Measurements from ENCODE around the gene CHRM2.

Gene CHRM2

GRCh38 chr7:136950331-136950730 lies 81.9 kb downstream of the CHRM2 start:
- Histone ChIP-seq H3K9me3 (ENCODE audit: control extremely low read depth in 1 of 5, control insufficient read depth in 4 of 5, insufficient read depth in 2 of 5, low read depth in 1 of 5, low read length in 4 of 5) (no peaks in the 10 kb centered on the region), H3K36me3 (ENCODE audit: control insufficient read depth in 4 of 4, insufficient read depth in 4 of 4, low read length in 3 of 4) (no peaks in the 10 kb centered on the region), H3K27ac (ENCODE audit: insufficient read depth in 1 of 2, low read depth in 1 of 2, low read length in 2 of 2, poor library complexity in 1 of 2, severe bottlenecking in 2 of 2) (no peak overlapping the region), H3K4me3 (ENCODE audit: control insufficient read depth in 1 of 7, extremely low read depth in 1 of 7, insufficient read depth in 4 of 7, low read depth in 2 of 7, low read length in 6 of 7) (no peak overlapping the region), H3K4me1 (ENCODE audit: control extremely low read depth in 1 of 4, control insufficient read depth in 4 of 4, insufficient read depth in 4 of 4, low read length in 3 of 4) (no peaks in the 10 kb centered on the region), H3K27me3 (replicated peaks in 2 of 5; ENCODE audit: control insufficient read depth in 4 of 5, insufficient read depth in 5 of 5, low read length in 4 of 5) (no peaks in the 10 kb centered on the region)
- POLR2A ChIA-PET = no interaction called here
- no CpG with 5 or more reads among the region's 3 CpGs for WGBS (ENCODE audit: insufficient coverage)
- no peak for DNase-seq
- CTCF ChIA-PET = interaction anchor here (0.9 kb wide), 1 partner anchor 9 kb away, joined by 3 read pairs; no protein-coding TSS in a partner anchor

- H3K4me3 ChIP-seq (ENCODE audit: control insufficient read depth in 1 of 7, extremely low read depth in 1 of 7, insufficient read depth in 4 of 7, low read depth in 2 of 7, low read length in 6 of 7) = no peak overlapping the region
- H3K4me1 ChIP-seq (ENCODE audit: control extremely low read depth in 1 of 4, control insufficient read depth in 4 of 4, insufficient read depth in 4 of 4, low read length in 3 of 4) = peaks cover 0 to 4% (median 0%) of the 10 kb centered on the region in 4 experiments
- H3K9me3 ChIP-seq (ENCODE audit: control extremely low read depth in 1 of 5, control insufficient read depth in 4 of 5, insufficient read depth in 2 of 5, low read depth in 1 of 5, low read length in 4 of 5) = no peaks in the 10 kb centered on the region
- no peak for DNase-seq
- WGBS (ENCODE audit: insufficient coverage) = 100% methylated on average over 1 of the region's 3 CpGs
- H3K36me3 ChIP-seq (ENCODE audit: control insufficient read depth in 4 of 4, insufficient read depth in 4 of 4, low read length in 3 of 4) = no peaks in the 10 kb centered on the region
- no peak overlapping the region for H3K27ac ChIP-seq (ENCODE audit: insufficient read depth in 1 of 2, low read depth in 1 of 2, low read length in 2 of 2, poor library complexity in 1 of 2, severe bottlenecking in 2 of 2)
- no peaks in the 10 kb centered on the region for H3K27me3 ChIP-seq (replicated peaks in 2 of 5; ENCODE audit: control insufficient read depth in 4 of 5, insufficient read depth in 5 of 5, low read length in 4 of 5)
- ChIA-PET POLR2A (no interaction called here), CTCF (no interaction called here)
These were observed 84.9 kb downstream of the CHRM2 start for GRCh38 chr7:136953386-136953785.

DNA sequence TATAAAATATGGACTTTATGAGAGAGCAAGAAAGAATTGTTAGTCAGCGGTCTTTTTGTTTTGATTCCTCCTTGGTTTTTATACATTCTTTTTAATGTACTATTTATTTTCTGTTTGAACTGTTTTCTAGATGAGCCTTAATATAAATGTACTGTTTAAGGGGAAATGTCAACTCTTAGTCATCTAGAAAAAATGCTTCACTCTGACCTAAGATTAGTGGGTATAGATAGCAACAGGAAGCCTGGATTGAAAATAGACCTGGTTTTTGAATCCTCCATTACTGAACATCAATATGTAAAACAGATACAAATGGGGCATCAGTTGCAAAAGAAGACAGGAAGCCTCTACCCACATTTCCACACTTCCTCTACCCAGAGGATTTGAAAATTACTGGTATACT lies 87.8 kb downstream of the CHRM2 start:
- no peaks in the 10 kb centered on the region for H3K27me3 ChIP-seq (replicated peaks in 2 of 5; ENCODE audit: control insufficient read depth in 4 of 5, insufficient read depth in 5 of 5, low read length in 4 of 5)
- H3K36me3 ChIP-seq (ENCODE audit: control insufficient read depth in 4 of 4, insufficient read depth in 4 of 4, low read length in 3 of 4) = no peaks in the 10 kb centered on the region
- no peaks in the 10 kb centered on the region for H3K9me3 ChIP-seq (ENCODE audit: control extremely low read depth in 1 of 5, control insufficient read depth in 4 of 5, insufficient read depth in 2 of 5, low read depth in 1 of 5, low read length in 4 of 5)
- CTCF ChIA-PET = no interaction called here
- DNase-seq = peak in 1 of 3 donors; percentile 10
- POLR2A ChIA-PET = no interaction called here
- no peak overlapping the region for H3K27ac ChIP-seq (ENCODE audit: insufficient read depth in 1 of 2, low read depth in 1 of 2, low read length in 2 of 2, poor library complexity in 1 of 2, severe bottlenecking in 2 of 2)
- no CpG with 5 or more reads among the region's 1 CpG for WGBS (ENCODE audit: insufficient coverage)
- H3K4me1 ChIP-seq (ENCODE audit: control extremely low read depth in 1 of 4, control insufficient read depth in 4 of 4, insufficient read depth in 4 of 4, low read length in 3 of 4) = peaks cover 0 to 4% (median 0%) of the 10 kb centered on the region in 4 experiments
- no peak overlapping the region for H3K4me3 ChIP-seq (ENCODE audit: control insufficient read depth in 1 of 7, extremely low read depth in 1 of 7, insufficient read depth in 4 of 7, low read depth in 2 of 7, low read length in 6 of 7)

- Histone ChIP-seq H3K9me3 (ENCODE audit: control extremely low read depth in 1 of 5, control insufficient read depth in 4 of 5, insufficient read depth in 2 of 5, low read depth in 1 of 5, low read length in 4 of 5) (no peaks in the 10 kb centered on the region), H3K4me1 (ENCODE audit: control extremely low read depth in 1 of 4, control insufficient read depth in 4 of 4, insufficient read depth in 4 of 4, low read length in 3 of 4) (peaks cover 0 to 4% (median 0%) of the 10 kb centered on the region in 4 experiments), H3K4me3 (ENCODE audit: control insufficient read depth in 1 of 7, extremely low read depth in 1 of 7, insufficient read depth in 4 of 7, low read depth in 2 of 7, low read length in 6 of 7) (no peak overlapping the region), H3K27me3 (replicated peaks in 2 of 5; ENCODE audit: control insufficient read depth in 4 of 5, insufficient read depth in 5 of 5, low read length in 4 of 5) (no peaks in the 10 kb centered on the region), H3K27ac (ENCODE audit: insufficient read depth in 1 of 2, low read depth in 1 of 2, low read length in 2 of 2, poor library complexity in 1 of 2, severe bottlenecking in 2 of 2) (no peak overlapping the region), H3K36me3 (ENCODE audit: control insufficient read depth in 4 of 4, insufficient read depth in 4 of 4, low read length in 3 of 4) (no peaks in the 10 kb centered on the region)
- ChIA-PET POLR2A (no interaction called here), CTCF (interaction anchor here (0.9 kb wide), 1 partner anchor 16 kb away, joined by 3 read pairs; no protein-coding TSS in a partner anchor)
- no peak for DNase-seq
- WGBS (ENCODE audit: insufficient coverage) = 83% methylated on average over 1 of the region's 3 CpGs
These were observed 88.2 kb downstream of the CHRM2 start for GRCh38 chr7:136956671-136957070.

DNA sequence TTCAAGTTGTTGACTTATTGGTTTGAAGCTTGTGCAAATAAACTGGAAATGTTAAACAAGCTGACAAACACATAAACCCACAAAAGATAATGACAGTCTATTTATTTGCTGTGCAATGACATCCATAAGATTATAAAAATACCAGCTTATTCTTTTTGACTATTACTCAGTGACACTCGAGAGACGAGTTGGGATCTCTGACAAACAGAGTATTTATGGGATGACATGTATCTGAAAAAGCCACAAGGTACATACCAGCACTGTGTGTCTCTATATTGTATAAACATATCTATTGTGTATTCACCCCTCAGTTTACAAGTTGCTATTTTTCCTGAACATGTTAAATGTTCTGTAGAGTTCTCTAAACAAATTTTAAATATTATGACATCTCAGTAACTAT lies 88.9 kb downstream of the CHRM2 start:
- H3K4me1 ChIP-seq (ENCODE audit: control extremely low read depth in 1 of 4, control insufficient read depth in 4 of 4, insufficient read depth in 4 of 4, low read length in 3 of 4) = peaks cover 0 to 4% (median 0%) of the 10 kb centered on the region in 4 experiments
- no peaks in the 10 kb centered on the region for H3K9me3 ChIP-seq (ENCODE audit: control extremely low read depth in 1 of 5, control insufficient read depth in 4 of 5, insufficient read depth in 2 of 5, low read depth in 1 of 5, low read length in 4 of 5)
- H3K36me3 ChIP-seq (ENCODE audit: control insufficient read depth in 4 of 4, insufficient read depth in 4 of 4, low read length in 3 of 4) = no peaks in the 10 kb centered on the region
- H3K27ac ChIP-seq (ENCODE audit: insufficient read depth in 1 of 2, low read depth in 1 of 2, low read length in 2 of 2, poor library complexity in 1 of 2, severe bottlenecking in 2 of 2) = no peak overlapping the region
- ChIA-PET POLR2A (no interaction called here), CTCF (interaction anchor here (0.9 kb wide), 1 partner anchor 16 kb away, joined by 3 read pairs; no protein-coding TSS in a partner anchor)
- H3K27me3 ChIP-seq (replicated peaks in 2 of 5; ENCODE audit: control insufficient read depth in 4 of 5, insufficient read depth in 5 of 5, low read length in 4 of 5) = no peaks in the 10 kb centered on the region
- no CpG with 5 or more reads among the region's 2 CpGs for WGBS (ENCODE audit: insufficient coverage)
- H3K4me3 ChIP-seq (ENCODE audit: control insufficient read depth in 1 of 7, extremely low read depth in 1 of 7, insufficient read depth in 4 of 7, low read depth in 2 of 7, low read length in 6 of 7) = no peak overlapping the region
- no peak for DNase-seq

DNA sequence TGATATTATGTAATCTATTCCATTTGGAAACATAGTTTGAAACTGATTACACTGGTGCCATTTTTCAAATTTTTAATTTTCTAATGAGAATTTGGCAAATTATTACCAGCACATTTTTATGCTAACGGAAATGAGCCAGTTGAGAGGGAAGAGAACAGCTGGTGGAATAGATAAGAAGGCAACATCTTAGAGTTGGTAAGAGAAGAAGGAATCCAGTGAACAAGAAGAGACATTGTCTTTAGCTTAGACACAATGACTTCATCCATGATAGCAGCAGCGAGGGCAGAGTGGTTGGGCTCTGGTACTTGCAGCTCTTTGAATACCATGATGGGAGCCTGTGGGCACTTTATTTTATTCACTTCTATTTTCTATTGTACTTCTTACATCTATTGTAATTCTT lies 89.6 kb downstream of the CHRM2 start:
- no peaks in the 10 kb centered on the region for H3K9me3 ChIP-seq (ENCODE audit: control extremely low read depth in 1 of 5, control insufficient read depth in 4 of 5, insufficient read depth in 2 of 5, low read depth in 1 of 5, low read length in 4 of 5)
- 80% methylated on average over 1 of the region's 2 CpGs for WGBS (ENCODE audit: insufficient coverage)
- H3K27me3 ChIP-seq (replicated peaks in 2 of 5; ENCODE audit: control insufficient read depth in 4 of 5, insufficient read depth in 5 of 5, low read length in 4 of 5) = no peaks in the 10 kb centered on the region
- ChIA-PET CTCF (no interaction called here), POLR2A (no interaction called here)
- no peak overlapping the region for H3K27ac ChIP-seq (ENCODE audit: insufficient read depth in 1 of 2, low read depth in 1 of 2, low read length in 2 of 2, poor library complexity in 1 of 2, severe bottlenecking in 2 of 2)
- no peaks in the 10 kb centered on the region for H3K36me3 ChIP-seq (ENCODE audit: control insufficient read depth in 4 of 4, insufficient read depth in 4 of 4, low read length in 3 of 4)
- H3K4me3 ChIP-seq (ENCODE audit: control insufficient read depth in 1 of 7, extremely low read depth in 1 of 7, insufficient read depth in 4 of 7, low read depth in 2 of 7, low read length in 6 of 7) = no peak overlapping the region
- H3K4me1 ChIP-seq (ENCODE audit: control extremely low read depth in 1 of 4, control insufficient read depth in 4 of 4, insufficient read depth in 4 of 4, low read length in 3 of 4) = peaks cover 0 to 4% (median 0%) of the 10 kb centered on the region in 4 experiments
- DNase-seq = peak in 2 of 3 donors; percentile 1 to 47

DNA sequence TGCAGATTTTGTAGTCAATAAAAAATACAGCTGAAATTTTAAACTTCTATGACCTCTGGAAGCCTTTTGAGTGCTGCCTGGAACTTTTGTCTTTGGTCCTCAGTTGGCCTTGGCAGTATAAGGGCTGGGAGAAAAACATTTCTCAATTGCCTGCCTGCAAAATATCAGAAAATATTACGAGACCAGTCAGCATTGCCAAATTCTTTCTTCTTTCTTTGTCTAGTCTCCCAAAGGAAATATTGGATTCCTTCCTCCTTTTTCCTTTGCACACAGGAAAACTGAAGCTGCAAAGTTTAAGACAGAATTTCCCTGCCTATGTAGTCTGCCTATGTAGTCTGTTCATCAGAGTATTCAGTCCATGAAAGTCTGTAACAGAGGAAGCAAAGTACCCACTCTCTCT lies 95.9 kb downstream of the CHRM2 start:
- Histone ChIP-seq H3K36me3 (ENCODE audit: control insufficient read depth in 4 of 4, insufficient read depth in 4 of 4, low read length in 3 of 4) (no peaks in the 10 kb centered on the region), H3K27ac (ENCODE audit: insufficient read depth in 1 of 2, low read depth in 1 of 2, low read length in 2 of 2, poor library complexity in 1 of 2, severe bottlenecking in 2 of 2) (no peak overlapping the region), H3K27me3 (replicated peaks in 2 of 5; ENCODE audit: control insufficient read depth in 4 of 5, insufficient read depth in 5 of 5, low read length in 4 of 5) (no peaks in the 10 kb centered on the region), H3K4me1 (ENCODE audit: control extremely low read depth in 1 of 4, control insufficient read depth in 4 of 4, insufficient read depth in 4 of 4, low read length in 3 of 4) (no peaks in the 10 kb centered on the region), H3K4me3 (ENCODE audit: control insufficient read depth in 1 of 7, extremely low read depth in 1 of 7, insufficient read depth in 4 of 7, low read depth in 2 of 7, low read length in 6 of 7) (no peak overlapping the region), H3K9me3 (ENCODE audit: control extremely low read depth in 1 of 5, control insufficient read depth in 4 of 5, insufficient read depth in 2 of 5, low read depth in 1 of 5, low read length in 4 of 5) (no peaks in the 10 kb centered on the region)
- no peak for DNase-seq
- ChIA-PET POLR2A (no interaction called here), CTCF (no interaction called here)
- 100% methylated on average over 1 of the region's 1 CpG for WGBS (ENCODE audit: insufficient coverage)
